HG02981 (cell line): ENCODE results near the gene SSNA1.
A peak's percentile ranks its signal among the peaks of the same experiment; 100 is the strongest.

Source experiments
- ATAC-seq: cut with Tn5 transposase; IDR thresholded peaks from one replicate; pipeline ENCODE4 v1.9.1; 2021; ENCODE audit warnings: mild to moderate bottlenecking, moderate library complexity; ENCODE audit not compliant: unreplicated experiment

Gene SSNA1

GRCh38 chr9:137188490-137189296, at the start of gene SSNA1, which contains the start of gene ANAPC2:
Gene SSNA1, plus strand, starts transcription at chr9:137188676. Its CDS starts 51 bp downstream, at chr9:137188727.
Gene ANAPC2, minus strand, starts transcription at chr9:137188560. Its CDS starts 28 bp downstream, at chr9:137188532.
- ATAC-seq, result peak; percentile 71

- no peak for ATAC-seq
Observed at GRCh38 chr9:137138722-137139467, 49.6 kb upstream of the SSNA1 start, which contains the start of gene GRIN1. Gene GRIN1, plus strand, starts transcription at chr9:137139154. Its CDS starts 333 bp downstream, at chr9:137139487.

- ATAC-seq, result no peak
Observed at GRCh38 chr9:137139468-137140150, 48.9 kb upstream of the SSNA1 start.

- ATAC-seq, result no peak
Observed at GRCh38 chr9:137140151-137141012, 48.1 kb upstream of the SSNA1 start.

- no peak for ATAC-seq
Observed at GRCh38 chr9:137141050-137141810, 47.2 kb upstream of the SSNA1 start.

GRCh38 chr9:137141976-137142936, 46.2 kb upstream of the SSNA1 start:
- ATAC-seq, result no peak

GRCh38 chr9:137143459-137143858, 45.0 kb upstream of the SSNA1 start:
- no peak for ATAC-seq

- ATAC-seq, result no peak
Observed at GRCh38 chr9:137145731-137146526, 42.5 kb upstream of the SSNA1 start.

GRCh38 chr9:137146527-137146918, 42.0 kb upstream of the SSNA1 start:
- ATAC-seq, result no peak

GRCh38 chr9:137147091-137147792, 41.2 kb upstream of the SSNA1 start:
- no peak for ATAC-seq

GRCh38 chr9:137147793-137148160, 40.7 kb upstream of the SSNA1 start:
- no peak for ATAC-seq

GRCh38 chr9:137148242-137148641, 40.2 kb upstream of the SSNA1 start:
- ATAC-seq, result no peak

- ATAC-seq, result no peak
Observed at GRCh38 chr9:137148661-137149060, 39.8 kb upstream of the SSNA1 start.

GRCh38 chr9:137149363-137149762, 39.1 kb upstream of the SSNA1 start:
- no peak for ATAC-seq

GRCh38 chr9:137149942-137150616, 38.4 kb upstream of the SSNA1 start:
- ATAC-seq, result peak; percentile 31

GRCh38 chr9:137150617-137151457, 37.6 kb upstream of the SSNA1 start:
- peak; percentile 49 for ATAC-seq
